ENCODE data around the gene ACO2. TPM values are rescaled to one million over a fixed set of nuclear protein-coding genes. Genes with fewer than 3 reads are reported as not detected.
"Not testable (repeated sequence)": the region's sequence is repeated elsewhere in the genome, so short reads cannot be mapped to it uniquely, and the experiment has no call there.

Gene ACO2
- total and polyA plus RNA-seq, 10 of the 15 experiments (the other 5 are each of a cell fraction or from before 2014, with no cell fraction given) = 21.4 to 214 (median 88.5) TPM

DNA sequence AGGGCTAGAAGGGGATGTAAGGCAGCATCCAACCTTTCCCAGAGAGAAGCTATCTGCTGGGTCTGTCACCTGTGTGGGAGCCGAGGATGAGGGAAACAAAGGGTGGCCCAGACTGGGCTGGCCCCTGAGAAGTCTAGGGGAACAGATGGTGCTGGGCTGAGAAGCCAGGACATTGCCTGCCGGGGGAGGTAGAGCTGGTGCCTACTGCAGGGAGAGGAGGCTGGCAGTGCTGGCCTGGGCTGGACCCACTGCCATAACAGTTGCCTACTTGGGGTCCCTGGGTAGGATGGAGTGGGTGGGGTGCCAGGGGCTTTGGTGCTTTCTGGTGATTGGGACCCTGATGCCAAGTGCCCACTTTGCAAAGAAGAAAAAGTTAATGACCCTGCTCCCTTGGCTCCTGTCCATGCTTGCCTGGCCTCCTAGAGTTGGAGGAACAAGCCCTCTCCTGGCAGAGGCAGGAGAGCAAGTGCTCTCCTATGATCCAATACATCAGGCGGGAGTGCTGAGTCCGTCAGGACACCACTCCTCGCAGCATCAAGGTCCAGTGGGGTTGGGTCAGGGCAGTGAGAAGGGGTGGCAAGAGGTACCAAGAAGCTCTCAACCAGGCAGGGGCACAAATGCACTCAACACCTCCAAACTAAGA, 34.4 kb upstream of the ACO2 start:
- H2AFZ ChIP-seq (ENCODE audit: control insufficient read depth, low read depth, low read length); H3K9me3 ChIP-seq (replicated peaks; ENCODE audit: control insufficient read depth, insufficient read depth, low read length); FAIRE-seq; H4K20me1 ChIP-seq (ENCODE audit: control insufficient read depth, insufficient read depth); DNase-seq (ENCODE audit: low read depth, low spot score); BruUV-seq (replicated peaks); CTCF ChIA-PET; H3K27ac ChIP-seq (ENCODE audit: control insufficient read depth, insufficient read depth); H3K9ac ChIP-seq (ENCODE audit: control insufficient read depth, insufficient read depth, low read length); H3K79me2 ChIP-seq (ENCODE audit: control insufficient read depth, insufficient read depth, low read length); H3K4me3 ChIP-seq; RAD21 ChIA-PET (ENCODE audit: unreplicated experiment); ATAC-seq; H3K4me1 ChIP-seq (ENCODE audit: control insufficient read depth, insufficient read depth, low read length); H3K4me2 ChIP-seq (ENCODE audit: control insufficient read depth, insufficient read depth); H3K27me3 ChIP-seq (replicated peaks in 1 of 2; ENCODE audit: control insufficient read depth in 2 of 2, insufficient read depth in 2 of 2, low read length in 1 of 2); SMC1A ChIA-PET (ENCODE audit: uncharacterized antibody, unreplicated experiment); intact Hi-C loops (cut with micrococcal nuclease; ENCODE audit: unreplicated experiment); in situ Hi-C loops (cut with MboI): not testable (repeated sequence)
- POLR2A ChIA-PET = interaction anchor here (0.5 kb wide), 1 partner anchor 9 kb away, joined by 4 read pairs; no protein-coding TSS in a partner anchor
- 82% methylated on average over 5 of the region's 5 CpGs for WGBS (ENCODE audit: insufficient coverage, insufficient replicate concordance, low lambda C conversion rate, missing lambda C conversion rate)
- H3K36me3 ChIP-seq (ENCODE audit: control insufficient read depth in 2 of 2, insufficient read depth in 2 of 2, low read length in 1 of 2) = peaks cover 14 to 18% of the 10 kb centered on the region in 2 experiments; a peak in 3 of 4 replicates

DNA sequence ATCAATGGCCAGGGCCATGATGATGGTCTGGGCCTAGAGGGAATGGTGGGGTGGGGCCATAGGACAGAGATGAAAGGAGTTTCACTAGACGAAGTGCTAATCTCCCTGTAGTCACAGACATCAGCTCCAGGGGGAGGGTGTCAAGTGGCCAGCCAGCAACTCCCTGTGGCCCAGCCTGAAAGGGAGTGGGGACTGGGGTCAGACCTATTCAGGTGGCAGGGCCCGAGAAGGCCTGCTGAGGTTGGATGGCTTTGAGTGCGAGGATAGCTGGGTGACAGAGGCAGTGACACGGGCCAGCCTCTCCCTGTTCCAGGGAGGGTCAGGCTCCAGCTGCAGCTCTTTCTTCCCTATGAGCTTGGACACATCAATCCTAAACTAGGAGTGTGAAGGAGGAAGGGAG, 33.4 kb upstream of the ACO2 start:
- H3K27ac ChIP-seq (ENCODE audit: control insufficient read depth, insufficient read depth) = no peak overlapping the region
- H3K27me3 ChIP-seq (replicated peaks in 1 of 2; ENCODE audit: control insufficient read depth in 2 of 2, insufficient read depth in 2 of 2, low read length in 1 of 2) = no peaks in the 10 kb centered on the region
- CTCF ChIA-PET = no interaction called here
- TF ChIP-seq RAD21 (IDR thresholded peaks at IDR 0.05; ENCODE audit: insufficient read depth, low read depth, low read length) = no peak
- TF ChIP-seq MYB (IDR thresholded peaks at IDR 0.05; ENCODE audit: borderline replicate concordance, low read depth, low read length) = no peak
- TF ChIP-seq KDM1A (IDR thresholded peaks at IDR 0.05; ENCODE audit: borderline replicate concordance) = no peak
- TF ChIP-seq IRF4 (IDR thresholded peaks at IDR 0.05; ENCODE audit: low read depth, low read length) = no peak
- TF ChIP-seq, protein P1, sequence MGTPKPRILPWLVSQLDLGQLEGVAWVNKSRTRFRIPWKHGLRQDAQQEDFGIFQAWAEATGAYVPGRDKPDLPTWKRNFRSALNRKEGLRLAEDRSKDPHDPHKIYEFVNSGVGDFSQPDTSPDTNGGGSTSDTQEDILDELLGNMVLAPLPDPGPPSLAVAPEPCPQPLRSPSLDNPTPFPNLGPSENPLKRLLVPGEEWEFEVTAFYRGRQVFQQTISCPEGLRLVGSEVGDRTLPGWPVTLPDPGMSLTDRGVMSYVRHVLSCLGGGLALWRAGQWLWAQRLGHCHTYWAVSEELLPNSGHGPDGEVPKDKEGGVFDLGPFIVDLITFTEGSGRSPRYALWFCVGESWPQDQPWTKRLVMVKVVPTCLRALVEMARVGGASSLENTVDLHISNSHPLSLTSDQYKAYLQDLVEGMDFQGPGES (IDR thresholded peaks at IDR 0.05) = no peak
- in situ Hi-C loops (cut with MboI) (no loop called here), intact Hi-C loops (cut with micrococcal nuclease; ENCODE audit: unreplicated experiment) (no loop called here)
- FAIRE-seq (no peak), DNase-seq (ENCODE audit: low read depth, low spot score) (no peak), ATAC-seq (no peak)
- POLR2A ChIA-PET = interaction anchor here (0.5 kb wide), 1 partner anchor 20 kb away, joined by 5 read pairs; no protein-coding TSS in a partner anchor
- H3K9ac ChIP-seq (ENCODE audit: control insufficient read depth, insufficient read depth, low read length) = no peak overlapping the region
- H3K4me3 ChIP-seq = no peak overlapping the region
- H2AFZ ChIP-seq (ENCODE audit: control insufficient read depth, low read depth, low read length) = no peak overlapping the region
- no peaks in the 10 kb centered on the region for H3K9me3 ChIP-seq (replicated peaks; ENCODE audit: control insufficient read depth, insufficient read depth, low read length)
- H4K20me1 ChIP-seq (ENCODE audit: control insufficient read depth, insufficient read depth) = peaks cover 10% of the 10 kb centered on the region
- peaks cover 14 to 18% of the 10 kb centered on the region in 2 experiments; a peak in 3 of 4 replicates for H3K36me3 ChIP-seq (ENCODE audit: control insufficient read depth in 2 of 2, insufficient read depth in 2 of 2, low read length in 1 of 2)
- BruUV-seq (replicated peaks) = no TSS peak
- 85% methylated on average over 4 of the region's 4 CpGs for WGBS (ENCODE audit: insufficient coverage, insufficient replicate concordance, low lambda C conversion rate, missing lambda C conversion rate)
- no peaks in the 10 kb centered on the region for H3K4me1 ChIP-seq (ENCODE audit: control insufficient read depth, insufficient read depth, low read length)
- no peak overlapping the region for H3K4me2 ChIP-seq (ENCODE audit: control insufficient read depth, insufficient read depth)
- RAD21 ChIA-PET (ENCODE audit: unreplicated experiment) = no interaction called here
- SMC1A ChIA-PET (ENCODE audit: uncharacterized antibody, unreplicated experiment) = no interaction called here
- H3K79me2 ChIP-seq (ENCODE audit: control insufficient read depth, insufficient read depth, low read length) = peaks cover 11% of the 10 kb centered on the region

Data from GM12878 (cell line).